Lung (tissue), 12 donors: ENCODE measurements around the gene KIF26B. TPM values are rescaled to one million over a fixed set of nuclear protein-coding genes. Genes with fewer than 3 reads are reported as not detected.

Source experiments
- ATAC-seq: fragments of 200-7000 bp; cut with Tn5 transposase; one replicate; pipeline ENCODE4 v1.9.1; 2020; ENCODE audit warnings: moderate number of reproducible peaks; ENCODE audit not compliant: insufficient read depth, low FRiP score
- DNase-seq, 3 donors: peaks; one replicate each; pipeline ENCODE4 v3.0.0-alpha.2; 2013 to 2017
- H3K27ac ChIP-seq, 2 donors: one replicate each; pipeline ENCODE4 v1.5.1; 2013; ENCODE audit warnings: mild to moderate bottlenecking in 2 of 2, moderate library complexity in 2 of 2, control low read depth in 1 of 2, inconsistent platforms in 1 of 2, low read depth in 1 of 2, low read length in 1 of 2
- H3K27me3 ChIP-seq, 3 donors: one replicate each; pipeline ENCODE4 v1.5.1; 2013; ENCODE audit warnings: low read length in 2 of 3; ENCODE audit not compliant: control insufficient read depth in 3 of 3, insufficient read depth in 3 of 3
- H3K36me3 ChIP-seq, 4 donors: one replicate each; pipeline ENCODE4 v1.5.1; 2013; ENCODE audit warnings: low read length in 4 of 4, mild to moderate bottlenecking in 1 of 4, moderate library complexity in 1 of 4; ENCODE audit not compliant: control insufficient read depth in 4 of 4, insufficient read depth in 4 of 4
- H3K4me1 ChIP-seq, 5 donors: one replicate each; pipeline ENCODE4 v1.5.1; 2013; ENCODE audit warnings: low read length in 5 of 5, mild to moderate bottlenecking in 2 of 5, moderate library complexity in 1 of 5; ENCODE audit not compliant: control insufficient read depth in 5 of 5, insufficient read depth in 5 of 5
- H3K4me3 ChIP-seq: one replicate; pipeline ENCODE4 v1.5.1; 2013; ENCODE audit warnings: mild to moderate bottlenecking, control low read depth, moderate library complexity
- H3K9ac ChIP-seq, 2 donors: one replicate each; pipeline ENCODE4 v1.5.1; 2013; ENCODE audit warnings: low read length in 2 of 2, control low read depth in 1 of 2; ENCODE audit not compliant: insufficient read depth in 1 of 2
- H3K9me3 ChIP-seq, 4 donors: one replicate each; pipeline ENCODE4 v1.5.1; 2013; ENCODE audit warnings: low read length in 3 of 4, mild to moderate bottlenecking in 1 of 4, moderate library complexity in 1 of 4; ENCODE audit not compliant: control insufficient read depth in 4 of 4, insufficient read depth in 3 of 4
- WGBS, 2 donors: extraction: QIAGEN DNeasy Blood & Tissue Kit; methylation state at CpG; one replicate each; pipeline ENCODE4 v1.1.7; 2013; 5-methylcytosine and 5-hydroxymethylcytosine counted together
- polyA plus RNA-seq, 2 donors: library from polyadenylated mRNA; stranded (reverse); fragments of 200-250 nt; gene quantifications; one replicate each; pipeline ENCODE4 v1.2.1, GENCODE V29; 2013
- total RNA-seq, 2 donors: library from RNA; depleted of rRNA in 1 of 2; stranded (reverse); fragments of >200 nt in 1 of 2; gene quantifications; one replicate each; pipeline ENCODE4 v1.2.1, GENCODE V29; 2014 to 2021
- TF ChIP-seq, protein P1 (sequence below): IDR thresholded peaks from 2 replicates; pipeline ENCODE4 v1.5.1; 2012; ENCODE audit warnings: mild to moderate bottlenecking; ENCODE audit errors: control extremely low read depth, extremely low read depth
- donor health status: control.
- donor health status: control.
- donor health status: Bipolar disorder and iron deficiency.
- donor health status: healthy.
- donor health status: DM: yes; HTN: yes; CAD: no.

KIF26B gene
- total and polyA plus RNA-seq, 4 donors, result 0.61 to 6.7 (median 2.2) TPM

DNA sequence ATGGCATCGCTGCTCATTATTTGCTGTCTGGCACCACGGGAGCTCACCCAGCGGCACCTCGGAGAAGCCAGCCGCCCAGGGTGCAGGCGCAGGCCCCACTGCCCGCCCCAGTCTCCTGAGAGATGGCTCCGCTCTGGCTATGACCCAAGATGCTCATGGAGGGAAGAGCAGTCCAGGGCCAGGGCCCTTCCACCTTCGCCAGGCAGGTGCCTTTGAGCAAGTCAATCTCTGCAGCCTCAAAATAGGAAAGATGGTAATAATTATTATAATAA is 437.3 kb downstream of the KIF26B start:
- no peak for ATAC-seq
- no peaks in the 10 kb centered on the region for H3K27me3 ChIP-seq
- no peak for DNase-seq
- no peaks in the 10 kb centered on the region for H3K36me3 ChIP-seq
- TF ChIP-seq, protein P1, sequence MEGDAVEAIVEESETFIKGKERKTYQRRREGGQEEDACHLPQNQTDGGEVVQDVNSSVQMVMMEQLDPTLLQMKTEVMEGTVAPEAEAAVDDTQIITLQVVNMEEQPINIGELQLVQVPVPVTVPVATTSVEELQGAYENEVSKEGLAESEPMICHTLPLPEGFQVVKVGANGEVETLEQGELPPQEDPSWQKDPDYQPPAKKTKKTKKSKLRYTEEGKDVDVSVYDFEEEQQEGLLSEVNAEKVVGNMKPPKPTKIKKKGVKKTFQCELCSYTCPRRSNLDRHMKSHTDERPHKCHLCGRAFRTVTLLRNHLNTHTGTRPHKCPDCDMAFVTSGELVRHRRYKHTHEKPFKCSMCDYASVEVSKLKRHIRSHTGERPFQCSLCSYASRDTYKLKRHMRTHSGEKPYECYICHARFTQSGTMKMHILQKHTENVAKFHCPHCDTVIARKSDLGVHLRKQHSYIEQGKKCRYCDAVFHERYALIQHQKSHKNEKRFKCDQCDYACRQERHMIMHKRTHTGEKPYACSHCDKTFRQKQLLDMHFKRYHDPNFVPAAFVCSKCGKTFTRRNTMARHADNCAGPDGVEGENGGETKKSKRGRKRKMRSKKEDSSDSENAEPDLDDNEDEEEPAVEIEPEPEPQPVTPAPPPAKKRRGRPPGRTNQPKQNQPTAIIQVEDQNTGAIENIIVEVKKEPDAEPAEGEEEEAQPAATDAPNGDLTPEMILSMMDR, result no peak
- 91 to 93% methylated on average over 9 of the region's 9 CpGs for WGBS, 2 donors
- H3K9ac ChIP-seq, result no peak overlapping the region
- H3K9me3 ChIP-seq, result no peaks in the 10 kb centered on the region
- H3K27ac ChIP-seq, result no peak overlapping the region
- no peak overlapping the region for H3K4me3 ChIP-seq
- H3K4me1 ChIP-seq, result peaks cover 0 to 32% (median 11%) of the 10 kb centered on the region in 5 donors

DNA sequence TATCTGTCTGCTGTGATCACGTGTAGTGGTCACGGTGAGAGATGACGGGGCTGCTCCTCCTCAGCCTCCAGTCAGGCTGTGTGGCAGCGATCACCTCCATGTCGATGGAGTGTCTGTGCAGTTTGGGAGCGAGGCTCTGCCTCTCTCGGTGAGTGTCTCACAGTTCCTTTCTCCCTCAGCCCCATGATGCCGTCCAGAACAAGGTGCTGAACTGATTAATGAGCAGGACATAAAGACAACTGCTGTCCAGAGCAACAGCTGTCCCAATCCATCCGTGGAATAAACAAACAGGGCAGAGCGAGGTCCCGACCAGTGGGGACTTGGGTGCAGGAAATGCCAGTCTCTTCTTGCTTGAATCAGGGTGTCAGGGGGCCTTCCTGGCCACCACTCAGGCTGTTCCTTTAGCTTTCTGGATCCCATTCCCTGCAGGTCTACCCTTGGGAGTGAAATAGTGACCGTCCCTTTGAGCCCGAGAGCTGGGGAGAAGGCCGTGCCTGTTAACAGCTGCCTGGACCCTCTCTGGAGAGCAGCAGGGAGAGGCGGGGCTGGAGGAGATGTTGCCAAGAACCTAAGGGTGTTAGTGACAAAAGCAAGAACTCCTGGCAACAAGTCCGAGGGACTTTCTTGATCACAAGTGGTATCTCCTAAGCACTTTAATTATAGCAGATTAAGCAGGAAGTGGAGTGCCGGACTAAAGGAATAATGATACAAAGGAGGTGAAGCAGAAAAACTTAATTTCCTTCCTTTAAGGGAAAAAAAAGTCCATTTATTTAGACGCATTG is 443.9 kb downstream of the KIF26B start:
- Histone ChIP-seq H3K9ac (no peak overlapping the region), H3K4me3 (no peak overlapping the region), H3K9me3 (no peaks in the 10 kb centered on the region), H3K4me1 (peaks cover 0 to 24% (median 5%) of the 10 kb centered on the region in 5 donors), H3K27me3 (no peaks in the 10 kb centered on the region), H3K36me3 (no peaks in the 10 kb centered on the region), H3K27ac (peak overlapping the region in 1 of 2 donors; percentile 15)
- 66 to 74% methylated on average over 18 of the region's 18 CpGs for WGBS, 2 donors
- ATAC-seq (no peak), DNase-seq (peak; percentile 89 to 95 (median 95))
- TF ChIP-seq, protein P1, result no peak

DNA sequence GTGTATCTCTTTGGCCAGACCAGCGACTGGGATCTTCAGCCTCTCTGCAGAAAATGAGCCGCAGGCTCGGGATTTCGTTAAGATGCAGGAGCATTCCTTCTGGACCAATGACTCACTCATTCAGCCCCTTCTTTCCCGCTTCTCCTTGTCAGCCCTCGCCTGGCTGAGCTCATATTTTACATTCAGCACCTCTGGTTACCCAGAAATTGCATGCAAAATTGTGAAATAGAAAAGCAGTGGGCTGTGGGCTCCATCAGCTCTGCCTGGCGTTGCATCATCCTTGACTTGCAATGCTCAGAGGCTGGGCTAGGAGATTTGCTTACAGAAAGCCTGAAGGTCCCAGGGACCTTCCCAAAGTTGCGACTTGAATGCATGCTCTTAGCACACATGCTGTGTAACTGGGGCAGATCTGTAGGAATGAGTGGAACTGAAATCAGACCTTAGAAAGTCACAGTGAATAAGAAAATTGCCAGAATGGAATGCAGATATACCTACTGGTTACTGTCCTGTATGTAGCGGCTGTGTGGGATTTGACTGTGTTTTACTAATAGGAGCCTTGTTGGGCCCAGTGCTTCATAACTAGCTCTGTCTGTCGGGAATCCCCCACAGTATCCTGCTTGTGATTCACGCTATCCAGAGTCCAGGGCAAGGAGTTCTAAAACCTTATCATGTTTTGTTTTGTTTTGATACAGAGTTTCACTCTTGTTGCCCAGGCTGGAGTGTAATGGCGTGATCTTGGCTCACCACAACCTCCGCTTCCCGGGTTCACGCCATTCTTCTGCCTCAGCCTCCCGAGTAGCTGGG is 444.8 kb downstream of the KIF26B start:
- Histone ChIP-seq H3K36me3 (no peaks in the 10 kb centered on the region), H3K9me3 (no peaks in the 10 kb centered on the region), H3K27ac (peak overlapping the region in 1 of 2 donors; percentile 28), H3K9ac (peak overlapping the region in 1 of 2 donors; percentile 64), H3K4me1 (peaks cover 0 to 24% (median 5%) of the 10 kb centered on the region in 5 donors), H3K4me3 (no peak overlapping the region), H3K27me3 (no peaks in the 10 kb centered on the region)
- TF ChIP-seq, protein P1, result no peak
- peak; percentile 74 for ATAC-seq
- 66 to 72% methylated on average over 16 of the region's 16 CpGs for WGBS, 2 donors
- peak; percentile 82 to 93 (median 91) for DNase-seq
